Measurements from ENCODE around the gene IFNL4.

DNA sequence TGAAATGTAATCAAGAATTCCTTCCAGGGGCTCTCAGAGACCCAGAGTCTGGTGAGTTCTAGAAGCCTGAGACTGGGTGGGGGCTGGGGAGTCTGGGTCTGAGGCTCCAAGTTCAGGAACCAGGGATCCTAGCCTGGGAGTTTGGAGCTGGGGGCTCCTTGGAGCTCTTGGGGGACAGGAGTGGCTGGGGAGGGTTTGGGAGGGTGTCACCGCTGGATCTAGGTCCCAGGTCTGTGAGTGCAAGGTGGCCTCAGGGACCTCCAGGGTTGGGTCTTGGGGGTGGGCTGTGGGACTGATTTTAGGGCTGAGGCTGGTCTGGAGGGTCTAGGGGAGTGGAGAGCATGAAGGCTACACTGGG, 45.7 kb downstream of the IFNL4 start:
- no peak for TF ChIP-seq POLR2AphosphoS5 (IDR thresholded peaks at IDR 0.05; ENCODE audit: low read depth, low read length)
- no peak for TF ChIP-seq SPI1 (IDR thresholded peaks at IDR 0.05; ENCODE audit: low read depth, low read length)
- TF ChIP-seq TAF1 (IDR thresholded peaks at IDR 0.05; ENCODE audit: low read depth, low read length) = no peak
- no peak for TF ChIP-seq POLR2A (IDR thresholded peaks at IDR 0.05; ENCODE audit: low read depth, low read length)
- no peak for TF ChIP-seq PAX5 (IDR thresholded peaks at IDR 0.05; ENCODE audit: insufficient read depth, low read length, severe bottlenecking)

Data from GM12891 (cell line).